GM18858 (cell line): ENCODE data around the gene ZNF674.
"Not testable (repeated sequence)": the region's sequence is repeated elsewhere in the genome, so short reads cannot be mapped to it uniquely, and the experiment has no call there.

Source experiments
- ATAC-seq: cut with Tn5 transposase; IDR thresholded peaks from one replicate; pipeline ENCODE4 v1.9.1; 2021; ENCODE audit not compliant: unreplicated experiment

The ZNF674 gene

DNA sequence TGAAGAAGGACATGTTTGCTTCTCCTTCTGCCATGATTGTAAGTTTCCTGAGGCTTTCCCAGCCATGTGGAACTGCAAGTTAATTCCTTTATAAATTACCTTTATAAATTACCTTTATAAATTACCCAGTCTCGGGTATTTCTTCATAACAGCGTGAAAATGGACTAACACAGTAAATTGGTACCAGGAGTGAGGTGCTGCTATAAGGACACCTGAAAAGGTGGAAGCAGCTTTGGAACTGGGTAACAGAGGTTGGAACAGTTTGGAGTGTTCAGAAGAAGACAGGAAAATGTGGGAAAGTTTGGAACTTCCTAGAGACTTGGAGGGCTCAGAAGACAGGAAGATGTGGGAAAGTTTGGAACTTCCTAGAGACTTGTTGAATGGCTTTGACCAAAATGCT is 66.6 kb downstream of the ZNF674 start:
- not testable (repeated sequence) for ATAC-seq

DNA sequence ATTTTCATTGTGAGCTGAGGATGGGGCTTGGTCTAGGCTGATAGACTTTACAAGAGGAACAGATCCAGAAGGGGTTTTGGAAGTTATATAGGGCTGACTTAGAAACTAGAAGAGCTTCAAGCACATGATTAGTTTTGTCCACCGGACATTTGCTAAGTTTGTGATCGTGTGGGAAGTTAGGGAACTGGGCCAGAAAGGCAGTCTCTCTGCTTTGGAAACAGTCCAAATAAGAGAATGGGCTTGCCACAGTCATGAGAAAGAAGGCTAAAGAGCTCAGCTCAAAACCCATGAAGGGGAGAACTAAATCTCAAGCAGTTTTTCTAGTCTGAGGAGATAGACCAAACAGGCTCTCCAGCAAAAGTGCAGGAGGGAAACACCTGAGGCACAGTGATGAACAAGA is 67.8 kb downstream of the ZNF674 start:
- no peak for ATAC-seq

DNA sequence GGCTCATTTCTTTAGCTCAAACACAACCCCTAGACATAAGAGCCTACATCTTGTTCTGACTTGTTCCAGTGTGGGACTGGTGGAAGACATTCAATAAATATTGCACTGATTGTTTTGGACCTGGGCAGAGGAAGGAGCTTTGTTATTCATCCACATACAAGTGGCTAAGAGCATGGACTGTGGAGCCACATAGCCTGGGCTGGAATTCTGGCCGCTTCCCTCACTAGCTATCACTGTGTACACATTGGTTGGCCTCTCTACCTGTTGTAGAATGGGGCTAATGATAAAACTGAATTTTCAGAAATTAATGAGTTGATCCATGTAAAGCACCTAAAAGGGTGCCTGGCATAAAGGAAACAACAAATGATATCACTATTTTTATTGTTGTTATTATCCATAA is 80.0 kb downstream of the ZNF674 start:
- no peak for ATAC-seq

DNA sequence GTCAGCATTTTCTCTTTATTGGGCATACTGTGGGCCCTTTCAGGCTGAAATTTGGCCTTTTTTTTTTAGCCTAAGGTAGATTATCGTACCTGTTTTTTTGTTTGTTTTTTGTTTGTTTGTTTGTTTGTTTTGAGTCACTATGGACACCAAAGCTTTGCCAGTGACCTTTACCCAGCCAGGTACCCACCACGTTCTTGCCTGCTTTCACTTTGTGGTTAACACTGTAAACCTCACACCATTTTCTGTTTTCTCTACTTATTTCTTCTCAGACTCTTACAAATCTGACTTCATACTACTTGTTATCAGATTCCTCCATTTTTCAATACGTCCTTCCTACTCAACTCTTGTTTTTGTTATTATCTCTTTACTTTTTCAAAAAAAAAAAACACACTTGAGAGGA is 81.5 kb downstream of the ZNF674 start:
- ATAC-seq: no peak

DNA sequence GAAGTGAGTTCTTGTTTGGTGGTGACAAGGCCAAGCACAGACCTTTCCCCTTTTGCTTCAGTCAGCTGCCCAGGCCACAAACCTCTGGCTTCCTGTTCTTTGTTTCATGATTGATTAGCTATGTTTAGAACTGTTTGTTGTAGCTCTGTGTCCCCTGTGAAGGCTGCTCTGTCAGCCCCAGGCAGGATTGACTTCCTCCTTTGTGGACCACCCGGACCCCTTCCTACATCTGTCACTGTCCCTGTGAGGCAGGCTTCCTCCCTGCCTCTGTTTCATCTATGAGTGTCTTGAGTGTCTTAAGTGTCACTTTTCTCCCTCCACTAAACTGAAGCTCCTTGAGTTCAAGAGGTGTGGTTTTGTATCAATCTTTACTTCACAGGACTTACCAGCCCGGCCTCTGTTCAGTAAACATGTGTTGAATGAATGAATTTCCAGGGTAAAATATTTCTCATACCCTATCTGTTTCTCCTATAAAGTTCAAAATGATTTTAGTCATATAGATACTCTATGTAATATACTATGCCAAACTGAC is 83.5 kb downstream of the ZNF674 start:
- peak; percentile 89 for ATAC-seq

DNA sequence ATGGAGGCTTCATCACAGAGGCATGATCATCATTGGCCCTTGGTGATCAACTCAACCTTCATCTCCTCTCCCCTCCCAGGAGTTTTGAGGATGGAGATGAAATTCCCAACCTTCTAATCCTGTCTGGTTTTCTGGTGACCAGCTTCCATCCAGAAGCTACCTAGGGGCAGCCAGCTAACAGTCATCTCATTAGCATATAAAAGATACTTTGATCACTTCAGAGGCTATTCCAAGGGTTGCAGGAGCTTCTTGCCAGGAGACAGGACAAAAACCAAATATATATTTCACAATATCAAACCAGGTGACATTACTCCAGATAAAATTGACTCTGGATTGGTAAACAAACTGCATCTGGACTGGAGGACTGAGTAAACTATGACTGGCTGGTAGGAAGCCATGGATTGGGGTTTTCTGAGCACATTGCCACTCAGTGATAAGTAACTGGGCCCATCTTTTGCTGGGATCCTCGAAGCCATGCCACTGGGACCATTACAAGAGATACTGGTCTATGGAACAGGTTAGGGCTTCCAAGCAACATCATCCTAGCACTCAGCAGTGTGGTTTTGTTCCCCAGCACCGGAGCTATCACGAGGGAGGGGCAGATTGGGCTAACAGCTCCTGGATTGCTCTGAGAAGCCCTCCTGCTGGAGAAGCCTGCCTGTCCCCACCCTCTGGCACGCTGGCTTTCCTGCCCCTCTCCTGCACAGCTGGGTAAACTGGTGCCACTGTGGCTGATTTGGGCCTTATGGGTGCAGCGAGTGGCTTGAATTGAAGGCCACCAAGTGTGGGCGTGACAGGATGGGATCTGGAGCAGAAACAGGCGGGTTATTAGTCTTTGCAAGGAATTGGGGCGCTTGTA is 84.2 kb downstream of the ZNF674 start:
- not testable (repeated sequence) for ATAC-seq

DNA sequence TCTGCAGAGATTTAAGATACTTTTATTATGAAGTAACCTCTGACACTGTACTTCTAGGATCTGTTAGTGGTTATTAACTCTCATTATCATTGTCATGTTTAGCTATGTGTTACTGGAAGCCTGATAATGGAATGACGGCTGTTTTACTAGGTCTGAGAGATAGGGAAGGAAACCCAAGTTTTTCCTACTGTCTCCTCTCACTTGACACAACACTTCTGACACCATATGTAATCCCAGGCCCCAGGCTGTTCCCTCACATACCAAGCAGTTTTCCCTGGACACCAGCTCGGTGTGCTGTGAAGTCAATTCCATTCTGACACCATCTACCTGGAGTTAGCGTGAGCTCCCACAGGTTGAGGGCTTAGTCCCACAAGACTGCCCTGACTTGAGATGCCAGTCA is 85.6 kb downstream of the ZNF674 start:
- no peak for ATAC-seq

DNA sequence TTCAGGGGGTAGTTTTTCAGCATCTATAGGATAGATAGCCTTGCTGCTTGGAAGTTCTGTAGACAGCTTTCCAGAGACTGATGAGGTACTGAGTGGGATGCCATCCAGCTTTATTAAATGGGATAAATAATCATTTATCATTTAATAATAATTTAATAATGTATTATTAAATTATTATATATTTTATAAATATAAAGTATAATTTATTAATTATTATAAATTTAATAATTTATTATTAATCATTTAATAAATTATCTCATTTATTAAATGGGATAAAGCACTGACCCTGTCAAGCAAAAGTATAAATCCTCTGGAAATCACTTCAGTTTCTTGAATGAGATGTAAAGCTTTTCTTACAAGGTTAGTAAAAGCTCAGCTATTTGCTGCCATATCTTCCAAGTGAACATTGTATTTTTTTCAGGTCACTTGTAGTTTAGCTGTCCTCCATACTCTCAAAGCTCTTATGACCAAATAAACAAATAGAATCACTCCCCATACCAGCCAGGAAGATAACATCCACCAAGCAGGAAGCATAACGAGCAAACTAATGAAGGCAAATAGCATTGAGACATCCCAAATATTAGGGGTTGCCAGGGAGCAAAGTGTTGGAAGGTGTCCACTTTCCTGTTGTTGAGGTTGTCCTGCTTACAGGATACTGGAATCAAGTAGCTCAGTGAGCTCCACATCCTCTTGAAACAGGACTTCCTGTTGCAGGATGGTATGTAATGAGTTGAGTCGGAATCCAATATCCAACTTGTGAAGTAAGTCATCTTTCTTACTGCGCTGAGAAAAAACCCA is 88.9 kb downstream of the ZNF674 start:
- no peak for ATAC-seq
